Right lobe of liver (tissue), 4 donors: ENCODE results near the gene SELENOP.

Experiments
- CTCF ChIP-seq, 4 donors: fragments of 200-600 bp in 3 of 4; fragments of 450-650 bp in 1 of 4; IDR thresholded peaks; one replicate each; pipeline versions ENCODE4 v1.5.1 to v1.8.0; 2016 to 2022; ENCODE audit warnings: antibody characterized with exemption in 4 of 4, mild to moderate bottlenecking in 2 of 4
- POLR2A ChIP-seq: fragments of 450-650 bp; IDR thresholded peaks from one replicate; pipeline ENCODE4 v1.6.1; 2017; ENCODE audit warnings: antibody characterized with exemption, mild to moderate bottlenecking
- donor health status: DM: no; HTN: no; CAD: no.
- donor health status: DM: no; HTN: no; CAD: no.
- donor health status: DM: no; HTN: yes; CAD: no.

- TF ChIP-seq POLR2A (no peak), CTCF (IDR thresholded peaks at IDR 0.05) (no peak)
Observed at GRCh38 chr5:42787845-42788244, 23.8 kb downstream of the SELENOP start.
